ENCODE measurements around the gene HSD17B11. TPM values are rescaled to one million over a fixed set of nuclear protein-coding genes. Genes with fewer than 3 reads are reported as not detected.
"Not testable (repeated sequence)": the region's sequence is repeated elsewhere in the genome, so short reads cannot be mapped to it uniquely, and the experiment has no call there.

Gene HSD17B11
- polyA plus RNA-seq (ENCODE audit: insufficient read depth in 1 of 5, insufficient read length in 5 of 5, low replicate concordance in 1 of 5), result 10 to 100 TPM; 45.5 to 92.3 (median 74.3) TPM
- long read RNA-seq, donor 1, transcript HSD17B11-201 (7 exons, 1,885 nt), result major isoform, 44 of 44 reads
- long read RNA-seq, donor 1, partial matches to known transcripts, result 0 of 44 reads
- long read RNA-seq, donor 1, other reads (novel, unspliced or antisense), result 0 of 44 reads
- long read RNA-seq, donor 2, transcript HSD17B11-201 (7 exons, 1,885 nt), result major isoform, 41 of 42 reads
- long read RNA-seq, donor 2, partial matches to known transcripts, result 0 of 42 reads
- long read RNA-seq, donor 2, other reads (novel, unspliced or antisense), result 0 of 42 reads
- long read RNA-seq, donor 3, transcript HSD17B11-201 (7 exons, 1,885 nt), result major isoform, 31 of 36 reads
- long read RNA-seq, donor 3, partial matches to known transcripts, result 5 of 36 reads
- long read RNA-seq, donor 3, other reads (novel, unspliced or antisense), result 0 of 36 reads
- long read RNA-seq, donor 4, transcript HSD17B11-201 (7 exons, 1,885 nt), result major isoform, 21 of 21 reads
- long read RNA-seq, donor 4, partial matches to known transcripts, result 0 of 21 reads
- long read RNA-seq, donor 4, other reads (novel, unspliced or antisense), result 0 of 21 reads
- long read RNA-seq, donor 5, transcript HSD17B11-201 (7 exons, 1,885 nt), result major isoform, 68 of 92 reads
- long read RNA-seq, donor 5, partial matches to known transcripts, result 24 of 92 reads
- long read RNA-seq, donor 5, other reads (novel, unspliced or antisense), result 0 of 92 reads
- long read RNA-seq, donor 6, transcript HSD17B11-201 (7 exons, 1,885 nt), result major isoform, 65 of 66 reads
- long read RNA-seq, donor 6, partial matches to known transcripts, result 0 of 66 reads
- long read RNA-seq, donor 6, other reads (novel, unspliced or antisense), result 0 of 66 reads
- long read RNA-seq, donor 7, transcript HSD17B11-201 (7 exons, 1,885 nt), result major isoform, 41 of 42 reads
- long read RNA-seq, donor 7, partial matches to known transcripts, result 0 of 42 reads
- long read RNA-seq, donor 7, other reads (novel, unspliced or antisense), result 0 of 42 reads
- long read RNA-seq, donor 8, transcript HSD17B11-201 (7 exons, 1,885 nt), result major isoform, 15 of 15 reads
- long read RNA-seq, donor 8, partial matches to known transcripts, result 0 of 15 reads
- long read RNA-seq, donor 8, other reads (novel, unspliced or antisense), result 0 of 15 reads

- peak; percentile 90 to 95 for DNase-seq
Measured at GRCh38 chr4:87390891-87391575, at the start of gene HSD17B11. HSD17B11 (minus strand) TSS chr4:87391188; CDS start chr4:87391070, 118 bp downstream.

- no peak for DNase-seq
Measured at GRCh38 chr4:87433342-87433741, 42.4 kb upstream of the HSD17B11 start.

GRCh38 chr4:87430038-87430437 lies 39.0 kb upstream of the HSD17B11 start:
- DNase-seq, result no peak

GRCh38 chr4:87428979-87429378 lies 38.0 kb upstream of the HSD17B11 start:
- no peak for DNase-seq

GRCh38 chr4:87427518-87427868 lies 36.5 kb upstream of the HSD17B11 start:
- DNase-seq, result no peak

- no peak for DNase-seq
Measured at GRCh38 chr4:87426865-87427517, 36.0 kb upstream of the HSD17B11 start.

GRCh38 chr4:87425711-87426110 lies 34.7 kb upstream of the HSD17B11 start:
- no peak for DNase-seq

GRCh38 chr4:87424099-87424543 lies 33.1 kb upstream of the HSD17B11 start:
- not testable (repeated sequence) for DNase-seq

GRCh38 chr4:87423317-87424098 lies 32.5 kb upstream of the HSD17B11 start:
- DNase-seq, result peak in 1 of 2 donors; percentile 16

GRCh38 chr4:87422104-87423052 lies 31.4 kb upstream of the HSD17B11 start, which contains the start of gene NUDT9:
NUDT9 (plus strand) TSS chr4:87422573; CDS start chr4:87422906, 333 bp downstream.
- DNase-seq, result peak; percentile 95

- no peak for DNase-seq
Measured at GRCh38 chr4:87420276-87420830, 29.4 kb upstream of the HSD17B11 start.

GRCh38 chr4:87419578-87420249 lies 28.7 kb upstream of the HSD17B11 start:
- no peak for DNase-seq

- not testable (repeated sequence) for DNase-seq
Measured at GRCh38 chr4:87418410-87418809, 27.4 kb upstream of the HSD17B11 start.

- DNase-seq, result no peak
Measured at GRCh38 chr4:87416965-87417364, 26.0 kb upstream of the HSD17B11 start.

GRCh38 chr4:87414816-87415215 lies 23.8 kb upstream of the HSD17B11 start:
- DNase-seq, result no peak

GRCh38 chr4:87410679-87411078 lies 19.7 kb upstream of the HSD17B11 start:
- DNase-seq, result no peak

GRCh38 chr4:87410157-87410556 lies 19.2 kb upstream of the HSD17B11 start:
- DNase-seq, result no peak

Data from right lung (tissue), 10 donors.